Nephron (organoid): ENCODE results near the gene MUC6.

Source experiments
- H3K27ac Mint-ChIP-seq, 3 experiments: 2 replicates each; pipeline ENCODE4 v1.8.0; 2020; ENCODE audit warnings: mixed read lengths in 3 of 3, mild to moderate bottlenecking in 2 of 3, moderate library complexity in 1 of 3
- H3K27me3 Mint-ChIP-seq: 2 replicates; pipeline ENCODE4 v1.8.0; 2021; ENCODE audit warnings: low read depth, mild to moderate bottlenecking, moderate library complexity, mixed read lengths
- H3K36me3 Mint-ChIP-seq: 2 replicates; pipeline ENCODE4 v1.8.0; 2020; ENCODE audit warnings: low read depth, mixed read lengths
- H3K4me1 Mint-ChIP-seq: 2 replicates; pipeline ENCODE4 v1.8.0; 2020; ENCODE audit warnings: mixed read lengths
- H3K4me3 Mint-ChIP-seq, 3 experiments: 2 replicates each; pipeline ENCODE4 v1.8.0; 2020; ENCODE audit warnings: mild to moderate bottlenecking in 3 of 3, mixed read lengths in 3 of 3, moderate library complexity in 2 of 3
- H3K9me3 Mint-ChIP-seq: 2 replicates; pipeline ENCODE4 v1.8.0; 2020; ENCODE audit warnings: mixed read lengths
- TF ChIP-seq, protein P1 (sequence below), 3 experiments: fragments of 200-600 bp; sonication (generic); IDR thresholded peaks; one replicate each; pipeline ENCODE4 v1.5.0; 2021; ENCODE audit warnings: antibody characterized with exemption in 3 of 3; ENCODE audit not compliant: unreplicated experiment in 3 of 3

Gene MUC6

GRCh38 chr11:1012740-1013630 is 23.5 kb downstream of the MUC6 start:
- TF ChIP-seq, protein P1, sequence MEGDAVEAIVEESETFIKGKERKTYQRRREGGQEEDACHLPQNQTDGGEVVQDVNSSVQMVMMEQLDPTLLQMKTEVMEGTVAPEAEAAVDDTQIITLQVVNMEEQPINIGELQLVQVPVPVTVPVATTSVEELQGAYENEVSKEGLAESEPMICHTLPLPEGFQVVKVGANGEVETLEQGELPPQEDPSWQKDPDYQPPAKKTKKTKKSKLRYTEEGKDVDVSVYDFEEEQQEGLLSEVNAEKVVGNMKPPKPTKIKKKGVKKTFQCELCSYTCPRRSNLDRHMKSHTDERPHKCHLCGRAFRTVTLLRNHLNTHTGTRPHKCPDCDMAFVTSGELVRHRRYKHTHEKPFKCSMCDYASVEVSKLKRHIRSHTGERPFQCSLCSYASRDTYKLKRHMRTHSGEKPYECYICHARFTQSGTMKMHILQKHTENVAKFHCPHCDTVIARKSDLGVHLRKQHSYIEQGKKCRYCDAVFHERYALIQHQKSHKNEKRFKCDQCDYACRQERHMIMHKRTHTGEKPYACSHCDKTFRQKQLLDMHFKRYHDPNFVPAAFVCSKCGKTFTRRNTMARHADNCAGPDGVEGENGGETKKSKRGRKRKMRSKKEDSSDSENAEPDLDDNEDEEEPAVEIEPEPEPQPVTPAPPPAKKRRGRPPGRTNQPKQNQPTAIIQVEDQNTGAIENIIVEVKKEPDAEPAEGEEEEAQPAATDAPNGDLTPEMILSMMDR (IDR thresholded peaks at IDR 0.05; ENCODE audit: unreplicated experiment in 3 of 3): no peak
- H3K36me3 Mint-ChIP-seq: peaks cover 37% of the 10 kb centered on the region
- peaks cover 5% of the 10 kb centered on the region for H3K4me1 Mint-ChIP-seq

GRCh38 chr11:1012291-1012690 is 24.2 kb downstream of the MUC6 start:
- TF ChIP-seq, protein P1 (IDR thresholded peaks at IDR 0.05; ENCODE audit: unreplicated experiment in 3 of 3): no peak
- peaks cover 5% of the 10 kb centered on the region for H3K4me1 Mint-ChIP-seq

More at GRCh38 chr11:1012740-1013630, 23.5 kb downstream of the MUC6 start:
- Mint-ChIP-seq H3K9me3 (peaks cover 12% of the 10 kb centered on the region), H3K27me3 (no peaks in the 10 kb centered on the region), H3K4me3 (no peak overlapping the region), H3K27ac (no peak overlapping the region)

GRCh38 chr11:1011320-1011698 is 25.2 kb downstream of the MUC6 start:
- H3K36me3 Mint-ChIP-seq: peaks cover 26% of the 10 kb centered on the region
- H3K9me3 Mint-ChIP-seq: no peaks in the 10 kb centered on the region
- H3K4me1 Mint-ChIP-seq: peaks cover 12% of the 10 kb centered on the region
- H3K27ac Mint-ChIP-seq: no peak overlapping the region
- no peak overlapping the region for H3K4me3 Mint-ChIP-seq
- H3K27me3 Mint-ChIP-seq: no peaks in the 10 kb centered on the region
- TF ChIP-seq, protein P1 (IDR thresholded peaks at IDR 0.05; ENCODE audit: unreplicated experiment in 3 of 3): no peak

More at GRCh38 chr11:1012291-1012690, 24.2 kb downstream of the MUC6 start:
- Mint-ChIP-seq H3K4me3 (no peak overlapping the region), H3K27me3 (no peaks in the 10 kb centered on the region), H3K27ac (no peak overlapping the region), H3K36me3 (peaks cover 32% of the 10 kb centered on the region), H3K9me3 (peaks cover 7% of the 10 kb centered on the region)

GRCh38 chr11:1010551-1011319 is 25.8 kb downstream of the MUC6 start:
- no peak overlapping the region for H3K4me3 Mint-ChIP-seq
- H3K9me3 Mint-ChIP-seq: no peaks in the 10 kb centered on the region
- TF ChIP-seq, protein P1 (IDR thresholded peaks at IDR 0.05; ENCODE audit: unreplicated experiment in 3 of 3): no peak
- no peaks in the 10 kb centered on the region for H3K27me3 Mint-ChIP-seq
- H3K27ac Mint-ChIP-seq: no peak overlapping the region
- H3K36me3 Mint-ChIP-seq: peaks cover 30% of the 10 kb centered on the region
- peaks cover 18% of the 10 kb centered on the region for H3K4me1 Mint-ChIP-seq

GRCh38 chr11:1009991-1010390 is 26.5 kb downstream of the MUC6 start:
- no peaks in the 10 kb centered on the region for H3K9me3 Mint-ChIP-seq
- H3K27ac Mint-ChIP-seq: no peak overlapping the region
- no peaks in the 10 kb centered on the region for H3K27me3 Mint-ChIP-seq
- H3K4me3 Mint-ChIP-seq: no peak overlapping the region
- peaks cover 25% of the 10 kb centered on the region for H3K4me1 Mint-ChIP-seq
- TF ChIP-seq, protein P1 (IDR thresholded peaks at IDR 0.05; ENCODE audit: unreplicated experiment in 3 of 3): no peak
- peaks cover 37% of the 10 kb centered on the region for H3K36me3 Mint-ChIP-seq
